GM18519 (cell line): Measurements from ENCODE around the gene BICRAL.
"Not testable (repeated sequence)": the region's sequence is repeated elsewhere in the genome, so short reads cannot be mapped to it uniquely, and the experiment has no call there.

Experiments used
- ATAC-seq: cut with Tn5 transposase; IDR thresholded peaks from one replicate; pipeline ENCODE4 v1.9.1; 2021; ENCODE audit warnings: mild to moderate bottlenecking, moderate library complexity; ENCODE audit not compliant: unreplicated experiment, low FRiP score

Gene BICRAL

DNA sequence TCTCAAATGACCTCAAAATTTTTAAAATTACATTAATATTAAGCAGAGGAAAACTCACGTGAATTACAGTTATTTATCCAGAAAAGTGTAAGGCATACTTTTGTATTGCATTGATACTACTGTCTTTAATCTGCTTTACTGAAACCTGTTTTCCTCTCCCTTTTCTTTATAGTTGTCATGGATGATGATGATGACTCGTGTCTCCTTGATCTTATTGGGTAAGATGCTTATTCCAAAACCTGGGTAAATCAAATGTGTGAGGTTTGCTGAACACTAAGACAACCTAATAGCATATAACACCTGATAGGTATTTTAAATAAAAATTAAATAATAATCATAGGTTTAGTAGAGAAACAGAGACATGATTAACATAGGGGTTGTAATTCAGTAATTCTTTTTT lies 40.0 kb downstream of the BICRAL start:
- no peak for ATAC-seq

- no peak for ATAC-seq
These were observed 47.8 kb downstream of the BICRAL start for GRCh38 chr6:42829561-42830092.

GRCh38 chr6:42831237-42831636 lies 49.4 kb downstream of the BICRAL start:
- ATAC-seq: no peak

- no peak for ATAC-seq
These were observed 52.2 kb downstream of the BICRAL start for GRCh38 chr6:42834056-42834455.

- no peak for ATAC-seq
These were observed 60.2 kb downstream of the BICRAL start for GRCh38 chr6:42841844-42842584.

GRCh38 chr6:42845327-42845694 lies 63.5 kb downstream of the BICRAL start:
- ATAC-seq: no peak

GRCh38 chr6:42846505-42846904 lies 64.7 kb downstream of the BICRAL start:
- ATAC-seq: no peak

DNA sequence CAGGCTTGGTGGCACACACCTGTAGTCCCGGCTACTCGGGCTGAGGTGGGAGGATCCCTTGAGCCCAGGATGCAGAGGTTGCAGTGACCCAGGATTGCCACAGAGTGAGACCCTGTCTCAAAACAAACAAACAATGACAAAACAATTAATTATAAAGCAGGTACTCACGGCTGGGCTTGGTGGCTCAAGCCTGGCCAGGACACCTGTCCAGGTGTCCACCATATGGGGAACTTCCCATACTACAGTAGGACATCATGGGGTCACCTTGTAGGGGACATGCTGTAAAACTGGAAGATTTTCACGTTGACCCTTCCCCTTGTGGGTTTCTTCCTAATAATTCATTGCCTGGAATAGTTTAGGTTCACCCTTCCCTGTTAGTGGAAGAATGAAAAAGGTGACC lies 66.8 kb downstream of the BICRAL start:
- no peak for ATAC-seq

GRCh38 chr6:42851599-42851998 lies 69.7 kb downstream of the BICRAL start:
- no peak for ATAC-seq

DNA sequence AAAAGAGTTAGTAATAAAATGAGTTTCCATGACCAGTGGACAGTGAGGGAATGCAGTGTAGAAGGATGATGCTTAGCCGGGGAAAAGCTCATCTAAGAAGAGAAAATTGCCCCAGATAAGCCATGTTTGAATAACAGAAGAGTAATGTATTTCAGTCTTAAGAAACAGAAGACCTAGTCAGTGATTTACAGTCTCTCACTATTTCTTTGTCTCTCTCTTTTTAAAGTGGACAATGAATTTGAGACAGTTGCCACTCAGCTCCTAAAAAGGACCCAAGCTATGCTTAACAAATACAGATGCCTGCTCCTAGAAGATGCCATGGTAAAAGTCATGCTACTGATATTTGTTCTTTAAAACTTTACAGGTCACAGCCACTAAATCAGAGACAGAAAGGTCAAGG lies 78.2 kb downstream of the BICRAL start:
- no peak for ATAC-seq

GRCh38 chr6:42860481-42860880 lies 78.6 kb downstream of the BICRAL start:
- no peak for ATAC-seq

- no peak for ATAC-seq
These were observed 82.8 kb downstream of the BICRAL start for GRCh38 chr6:42864602-42865001.

GRCh38 chr6:42870145-42870936 lies 88.5 kb downstream of the BICRAL start:
- no peak for ATAC-seq

GRCh38 chr6:42871711-42872110 lies 89.9 kb downstream of the BICRAL start:
- no peak for ATAC-seq

- no peak for ATAC-seq
These were observed 91.5 kb downstream of the BICRAL start for GRCh38 chr6:42873313-42873712.

DNA sequence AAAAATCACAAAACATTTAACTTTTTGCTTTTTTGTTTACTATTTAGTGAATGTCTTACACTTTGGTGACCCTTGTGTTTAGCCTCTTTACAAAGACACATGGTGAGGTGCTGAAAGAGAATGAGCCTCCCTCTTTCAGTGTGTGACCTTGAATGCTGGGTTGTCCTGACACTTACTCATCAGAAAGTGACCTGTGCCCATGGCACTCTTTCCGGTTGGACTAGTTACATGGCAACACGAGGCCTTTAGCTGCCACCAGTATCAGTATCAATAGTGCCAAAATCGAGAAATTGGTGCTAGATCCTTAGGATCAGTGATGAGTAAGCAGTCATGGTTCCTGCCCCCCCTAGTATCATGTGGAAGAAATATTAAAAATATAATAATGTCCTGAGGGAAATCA lies 95.8 kb downstream of the BICRAL start:
- no peak for ATAC-seq

- ATAC-seq: peak; percentile 78
These were observed 97.8 kb downstream of the BICRAL start, which contains the start of gene RPL7L1 for GRCh38 chr6:42879372-42880239. Gene RPL7L1 (plus strand): TSS chr6:42879616. CDS start chr6:42879911, 295 bp downstream.

GRCh38 chr6:42880240-42880817 lies 98.5 kb downstream of the BICRAL start:
- not testable (repeated sequence) for ATAC-seq

- ATAC-seq: not testable (repeated sequence)
These were observed 99.0 kb downstream of the BICRAL start for GRCh38 chr6:42880871-42881270.

DNA sequence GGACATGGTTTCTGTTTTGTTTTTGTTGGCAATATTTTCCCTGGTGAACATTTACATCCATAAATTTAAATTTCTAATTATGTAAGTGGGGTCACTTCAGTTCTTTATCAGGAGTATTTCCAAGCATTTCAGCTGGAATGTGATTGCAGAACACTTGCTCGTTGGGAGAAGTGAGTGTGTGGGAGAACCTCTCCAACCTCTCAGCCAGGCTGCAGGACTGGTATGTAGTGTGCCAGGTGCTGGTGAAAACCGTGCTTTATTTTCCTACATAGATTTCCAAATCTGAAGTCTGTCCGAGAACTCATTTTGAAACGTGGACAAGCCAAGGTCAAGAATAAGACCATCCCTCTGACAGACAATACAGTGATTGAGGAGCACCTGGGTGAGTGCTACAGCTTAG lies 103.8 kb downstream of the BICRAL start:
- ATAC-seq: no peak
